Loucy (cell line): ENCODE measurements around the gene RBP3.

Experiments used
- H2AFZ ChIP-seq: fragments of 200-600 bp; sonication (generic); 2 replicates; pipeline ENCODE4 v1.6.0; 2016; ENCODE audit warnings: antibody characterized with exemption, mild to moderate bottlenecking, low read length, moderate library complexity
- H3F3A ChIP-seq: fragments of 200-600 bp; 2 replicates; pipeline ENCODE4 v1.6.0; 2016; ENCODE audit warnings: antibody characterized with exemption, low read depth, mild to moderate bottlenecking
- H3K27me3 ChIP-seq: fragments of 200-600 bp; sonication (generic); 2 replicates; pipeline ENCODE4 v1.6.1; 2014; ENCODE audit warnings: low read length, mild to moderate bottlenecking; ENCODE audit not compliant: insufficient read depth, poor library complexity, severe bottlenecking
- H3K36me3 ChIP-seq: fragments of 200-600 bp; sonication (generic); 2 replicates; pipeline ENCODE4 v1.6.1; 2016; ENCODE audit warnings: low read length; ENCODE audit not compliant: insufficient read depth
- H3K4me1 ChIP-seq: fragments of 200-600 bp; sonication (generic); 2 replicates; pipeline ENCODE4 v1.5.1; 2014; ENCODE audit warnings: low read length, mild to moderate bottlenecking; ENCODE audit not compliant: insufficient read depth, poor library complexity, severe bottlenecking
- H3K4me2 ChIP-seq: fragments of 200-600 bp; sonication (generic); 2 replicates; pipeline ENCODE4 v1.6.0; 2014; ENCODE audit warnings: antibody characterized with exemption, low read length, low read depth, mild to moderate bottlenecking; ENCODE audit not compliant: poor library complexity, severe bottlenecking
- H3K4me3 ChIP-seq: fragments of 200-600 bp; sonication (generic); 2 replicates; pipeline ENCODE4 v1.5.1; 2014; ENCODE audit warnings: low read length, mild to moderate bottlenecking, mixed read lengths; ENCODE audit not compliant: poor library complexity, severe bottlenecking
- H3K79me2 ChIP-seq: fragments of 200-600 bp; sonication (generic); 2 replicates; pipeline ENCODE4 v1.6.1; 2014; ENCODE audit warnings: low read length; ENCODE audit not compliant: insufficient read depth
- H3K9ac ChIP-seq: fragments of 200-600 bp; sonication (generic); 2 replicates; pipeline ENCODE4 v1.6.0; 2014; ENCODE audit warnings: mild to moderate bottlenecking, low read depth, low read length, moderate library complexity; ENCODE audit not compliant: poor library complexity, severe bottlenecking
- H3K9me2 ChIP-seq: fragments of 200-600 bp; sonication (generic); replicated peaks from 2 replicates; pipeline ENCODE4 v1.6.1; 2016; ENCODE audit warnings: low read depth, low read length, mixed read lengths
- H3K9me3 ChIP-seq: fragments of 200-600 bp; sonication (generic); 2 replicates; pipeline ENCODE4 v1.6.1; 2014; ENCODE audit warnings: mild to moderate bottlenecking, antibody characterized with exemption, low read length, low read depth; ENCODE audit not compliant: insufficient read depth
- H4K20me1 ChIP-seq: fragments of 200-600 bp; sonication (generic); 2 replicates; pipeline ENCODE4 v1.6.0; 2014; ENCODE audit warnings: antibody characterized with exemption, low read length, mild to moderate bottlenecking; ENCODE audit not compliant: insufficient read depth, poor library complexity, severe bottlenecking
- EZH2phosphoT487 ChIP-seq: fragments of 200-600 bp; IDR thresholded peaks from 2 replicates; pipeline ENCODE4 v1.6.1; 2018; ENCODE audit warnings: antibody characterized with exemption, mild to moderate bottlenecking, moderate library complexity, borderline replicate concordance
- TF ChIP-seq, protein P1 (sequence below): fragments of 200-600 bp; sonication (generic); conservative IDR thresholded peaks from 2 replicates; pipeline ENCODE4 v1.5.1; 2014; ENCODE audit warnings: mild to moderate bottlenecking, antibody characterized with exemption, low read length

RBP3 gene

DNA sequence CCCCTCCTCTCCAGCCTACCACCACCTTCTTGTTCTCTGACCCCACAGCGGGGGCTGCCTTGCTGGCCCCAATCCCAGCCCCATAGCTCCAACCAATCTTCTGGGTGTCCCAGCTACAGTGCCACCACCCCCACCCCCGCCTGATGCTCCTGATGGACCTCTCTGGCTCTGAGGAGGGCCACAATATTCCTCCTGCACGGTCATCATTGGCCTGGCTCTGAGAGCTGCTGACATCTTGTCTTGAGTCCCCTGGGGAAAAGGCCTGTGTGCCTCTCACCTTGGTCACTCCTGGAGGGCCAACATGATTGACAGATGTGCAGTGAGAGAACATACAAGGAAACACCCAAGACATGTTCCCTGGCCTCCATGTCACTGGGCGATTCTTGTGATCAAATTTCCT lies 18.3 kb upstream of the RBP3 start:
- Histone ChIP-seq H3K9ac (no peak overlapping the region), H3K4me2 (no peak overlapping the region), H2AFZ (no peak overlapping the region), H3K9me2 (no peaks in the 10 kb centered on the region), H3K4me3 (no peak overlapping the region), H3K4me1 (no peaks in the 10 kb centered on the region), H3K9me3 (no peaks in the 10 kb centered on the region), H4K20me1 (no peaks in the 10 kb centered on the region), H3K27me3 (no peaks in the 10 kb centered on the region), H3F3A (no peaks in the 10 kb centered on the region), H3K79me2 (no peaks in the 10 kb centered on the region), H3K36me3 (no peaks in the 10 kb centered on the region)
- TF ChIP-seq, protein P1, sequence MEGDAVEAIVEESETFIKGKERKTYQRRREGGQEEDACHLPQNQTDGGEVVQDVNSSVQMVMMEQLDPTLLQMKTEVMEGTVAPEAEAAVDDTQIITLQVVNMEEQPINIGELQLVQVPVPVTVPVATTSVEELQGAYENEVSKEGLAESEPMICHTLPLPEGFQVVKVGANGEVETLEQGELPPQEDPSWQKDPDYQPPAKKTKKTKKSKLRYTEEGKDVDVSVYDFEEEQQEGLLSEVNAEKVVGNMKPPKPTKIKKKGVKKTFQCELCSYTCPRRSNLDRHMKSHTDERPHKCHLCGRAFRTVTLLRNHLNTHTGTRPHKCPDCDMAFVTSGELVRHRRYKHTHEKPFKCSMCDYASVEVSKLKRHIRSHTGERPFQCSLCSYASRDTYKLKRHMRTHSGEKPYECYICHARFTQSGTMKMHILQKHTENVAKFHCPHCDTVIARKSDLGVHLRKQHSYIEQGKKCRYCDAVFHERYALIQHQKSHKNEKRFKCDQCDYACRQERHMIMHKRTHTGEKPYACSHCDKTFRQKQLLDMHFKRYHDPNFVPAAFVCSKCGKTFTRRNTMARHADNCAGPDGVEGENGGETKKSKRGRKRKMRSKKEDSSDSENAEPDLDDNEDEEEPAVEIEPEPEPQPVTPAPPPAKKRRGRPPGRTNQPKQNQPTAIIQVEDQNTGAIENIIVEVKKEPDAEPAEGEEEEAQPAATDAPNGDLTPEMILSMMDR: no peak
- no peak for TF ChIP-seq EZH2phosphoT487

DNA sequence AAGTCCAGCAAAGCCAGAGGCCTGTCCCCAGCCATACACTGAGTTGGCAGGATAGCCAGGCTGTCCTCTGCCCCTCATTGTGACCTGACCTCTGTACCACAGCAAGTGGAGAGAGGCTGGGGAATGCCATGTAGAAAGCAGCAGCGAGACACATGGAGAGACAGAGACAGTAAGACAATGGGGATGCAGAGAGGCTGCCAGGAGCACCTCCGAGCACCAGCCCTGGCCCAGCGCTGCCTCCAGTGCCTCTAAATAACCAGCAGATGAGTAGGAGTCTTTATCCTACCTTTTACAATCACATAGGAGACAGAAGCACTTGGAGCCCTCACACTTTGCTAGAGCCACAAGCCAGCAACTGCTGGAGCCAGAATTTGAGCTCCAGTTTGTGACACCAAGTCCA lies 17.8 kb upstream of the RBP3 start:
- Histone ChIP-seq H3K4me1 (no peaks in the 10 kb centered on the region), H3K9me3 (no peaks in the 10 kb centered on the region), H3K27me3 (no peaks in the 10 kb centered on the region), H3K79me2 (no peaks in the 10 kb centered on the region), H3K4me2 (no peak overlapping the region), H3K36me3 (no peaks in the 10 kb centered on the region), H2AFZ (no peak overlapping the region), H3K9me2 (no peaks in the 10 kb centered on the region), H3F3A (no peaks in the 10 kb centered on the region), H3K9ac (no peak overlapping the region), H3K4me3 (no peak overlapping the region), H4K20me1 (no peaks in the 10 kb centered on the region)
- TF ChIP-seq EZH2phosphoT487: no peak
- TF ChIP-seq, protein P1: no peak

- Histone ChIP-seq H3F3A (no peaks in the 10 kb centered on the region), H3K9me2 (no peaks in the 10 kb centered on the region), H3K4me3 (no peak overlapping the region), H3K36me3 (no peaks in the 10 kb centered on the region), H3K4me1 (no peaks in the 10 kb centered on the region), H3K79me2 (no peaks in the 10 kb centered on the region), H3K27me3 (no peaks in the 10 kb centered on the region), H4K20me1 (no peaks in the 10 kb centered on the region), H3K4me2 (no peak overlapping the region), H2AFZ (no peak overlapping the region), H3K9ac (no peak overlapping the region), H3K9me3 (no peaks in the 10 kb centered on the region)
- no peak for TF ChIP-seq EZH2phosphoT487
- TF ChIP-seq, protein P1: no peak
Measured at GRCh38 chr10:47330804-47331203, 17.4 kb upstream of the RBP3 start.
